Pons (tissue), 1 donor: ENCODE results near the gene TMEM178B.
A peak's percentile ranks its signal among the peaks of the same experiment; 100 is the strongest.
"Not testable (repeated sequence)": the region's sequence is repeated elsewhere in the genome, so short reads cannot be mapped to it uniquely, and the experiment has no call there.

Source experiments
- DNase-seq: peaks from one replicate; pipeline ENCODE4 v3.0.0-alpha.2; 2016; ENCODE audit warnings: low spot score

TMEM178B gene

DNA sequence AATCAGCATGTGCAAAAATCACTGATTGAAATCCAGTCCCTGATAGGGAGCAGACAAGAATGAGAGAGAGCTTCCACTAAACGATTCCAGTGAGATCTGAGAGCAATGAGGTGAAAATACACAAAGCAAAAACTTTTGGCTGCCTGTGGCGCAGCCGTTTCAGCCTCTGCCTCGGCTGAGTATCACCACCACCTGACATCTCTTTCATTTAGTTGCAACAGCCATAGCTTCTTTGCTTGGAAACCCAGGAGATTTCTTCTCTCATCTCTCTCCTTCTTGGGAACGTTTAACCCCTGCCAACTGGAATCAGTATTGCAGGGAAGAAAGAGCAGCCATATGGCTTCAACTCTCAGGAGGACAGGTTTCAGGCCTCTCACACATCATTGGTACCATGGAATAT is 240.0 kb downstream of the TMEM178B start:
- peak; percentile 6 for DNase-seq

DNA sequence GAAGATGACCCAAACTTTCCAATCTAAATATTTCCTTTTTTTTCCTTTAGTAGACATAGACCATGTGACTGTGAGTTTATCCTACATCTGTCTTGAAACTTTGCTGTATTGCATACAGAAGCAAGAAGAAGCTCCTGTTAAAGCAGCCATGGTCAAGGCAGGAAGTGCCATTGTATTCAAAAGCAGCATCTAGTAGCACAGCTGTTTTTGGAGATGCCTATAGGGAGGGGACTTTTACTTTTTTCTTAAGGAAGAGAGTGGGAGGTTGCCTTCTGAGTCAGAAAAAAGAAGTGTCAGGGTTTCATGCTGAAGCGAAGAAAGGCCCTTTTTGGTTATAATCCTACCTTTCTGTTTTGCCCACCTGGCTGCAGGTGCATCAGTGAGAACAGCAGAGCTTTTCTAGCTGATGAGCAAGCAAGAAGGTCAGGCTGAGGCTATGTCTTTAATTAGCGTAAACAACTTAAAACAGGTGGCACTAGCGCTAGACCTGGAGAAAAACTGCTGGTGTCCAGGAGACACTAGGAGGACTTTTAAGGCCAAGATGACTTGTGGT is 243.2 kb downstream of the TMEM178B start:
- no peak for DNase-seq

DNA sequence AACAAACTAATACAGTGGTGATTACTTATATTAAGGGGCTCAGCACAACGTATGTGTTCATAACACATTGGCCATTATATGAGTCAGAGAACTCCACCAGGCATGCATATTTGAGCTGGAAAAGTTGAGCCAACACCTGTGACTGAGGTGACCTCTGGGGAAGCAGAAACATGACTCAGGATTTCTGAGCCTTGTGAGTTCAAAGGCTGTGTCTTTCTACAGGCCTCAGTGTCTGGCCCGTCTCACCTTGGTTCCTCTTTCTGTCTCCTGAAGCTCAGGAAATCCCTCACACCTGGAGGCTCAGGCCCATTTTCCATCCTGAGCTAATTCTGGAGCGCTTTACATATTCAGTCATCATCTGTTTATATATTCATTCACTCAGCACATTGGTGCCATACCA is 246.4 kb downstream of the TMEM178B start:
- DNase-seq = no peak

DNA sequence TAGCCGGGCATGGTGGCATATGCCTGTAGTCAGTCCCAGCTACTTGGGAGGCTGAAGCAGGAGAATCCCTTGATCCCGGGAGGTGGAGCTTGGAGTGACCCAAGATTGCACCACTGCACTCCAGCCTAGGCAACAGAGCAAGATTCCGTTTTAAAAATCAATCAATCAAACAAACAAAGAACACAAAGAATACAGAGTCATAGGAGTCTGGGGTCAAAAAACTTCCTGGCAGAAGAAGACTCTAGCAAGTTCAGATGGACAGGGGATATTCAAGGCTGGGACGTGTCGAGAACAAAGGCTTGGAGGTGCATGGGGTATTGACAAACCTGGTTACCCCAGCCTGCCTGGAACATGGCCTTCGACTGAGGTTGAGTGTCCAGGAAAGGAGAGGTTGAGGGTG is 248.5 kb downstream of the TMEM178B start:
- no peak for DNase-seq

DNA sequence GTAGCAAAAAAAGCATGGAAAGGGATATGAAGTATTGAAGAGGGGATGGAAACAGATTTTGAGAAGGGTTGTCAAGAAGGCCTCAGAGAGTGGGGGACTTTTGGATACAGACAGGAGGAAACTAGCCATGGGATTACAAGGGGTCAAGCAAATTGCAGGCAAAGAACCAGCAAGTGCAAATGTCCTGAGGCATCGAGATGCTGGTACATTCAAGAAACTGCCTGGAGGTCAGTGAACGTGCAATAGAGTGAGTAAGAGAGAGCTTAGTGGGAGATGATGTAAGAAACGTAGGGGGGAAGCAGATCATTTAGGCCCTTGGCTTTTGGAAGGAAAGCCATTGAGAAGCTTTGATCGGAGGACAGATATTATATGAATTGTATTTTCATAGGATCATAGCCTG is 250.0 kb downstream of the TMEM178B start:
- DNase-seq = no peak

DNA sequence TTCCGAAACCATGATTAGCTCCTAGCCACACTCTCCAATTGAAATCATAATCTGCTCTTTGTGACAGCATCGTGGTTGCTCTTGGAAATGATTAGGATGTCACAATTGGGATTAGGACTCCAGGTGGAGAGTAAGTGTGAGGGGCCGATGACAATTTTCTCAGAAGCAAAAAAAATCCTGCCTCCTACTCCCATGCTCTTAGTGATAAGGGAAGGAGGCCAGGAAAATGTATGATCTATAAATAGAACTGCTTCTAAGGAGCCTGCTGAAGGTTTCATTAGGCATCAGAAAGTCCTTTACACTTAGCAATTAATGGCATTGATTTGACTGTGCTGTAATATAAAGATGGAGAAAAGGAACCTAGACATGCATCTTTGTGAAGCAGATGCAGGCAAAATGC is 251.0 kb downstream of the TMEM178B start:
- DNase-seq = no peak

DNA sequence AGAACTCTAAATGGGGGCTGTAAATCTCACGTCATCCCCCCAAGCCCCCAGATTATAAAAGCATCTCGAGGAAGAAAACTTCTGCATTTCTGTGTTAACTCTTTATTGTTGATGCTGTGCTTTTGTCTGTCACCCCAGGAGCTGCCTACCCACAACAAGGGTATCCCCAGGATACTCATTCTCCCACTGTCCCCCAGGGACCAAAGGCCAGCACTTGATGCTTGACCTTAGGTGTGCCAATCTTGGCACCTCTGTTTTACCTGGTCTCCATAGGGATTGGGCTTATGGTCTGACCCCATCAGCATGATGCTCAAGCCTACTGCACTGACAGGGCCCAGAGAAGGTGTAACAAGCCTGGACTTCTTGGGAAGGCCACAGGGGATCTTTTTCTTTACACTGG is 251.4 kb downstream of the TMEM178B start:
- no peak for DNase-seq

DNA sequence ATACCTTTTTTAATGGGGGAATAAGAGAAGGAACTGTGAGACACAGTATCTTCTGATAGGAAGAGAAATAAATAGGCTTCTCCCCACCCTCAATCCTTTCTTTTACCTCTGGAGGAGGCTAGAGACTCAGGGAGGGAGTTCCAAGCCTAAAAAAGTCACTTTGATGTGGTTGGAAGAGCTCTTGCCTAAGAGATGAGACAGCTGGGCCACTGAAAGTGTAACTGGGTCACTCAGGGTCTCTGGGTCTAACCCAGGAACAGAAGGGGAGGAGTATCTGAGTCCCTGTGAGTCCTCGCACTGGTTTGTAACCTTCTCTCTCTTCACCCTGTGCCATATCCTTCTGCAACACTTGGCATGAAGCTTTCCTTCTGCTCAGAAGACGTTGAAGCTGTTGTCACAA is 254.4 kb downstream of the TMEM178B start:
- DNase-seq = no peak

DNA sequence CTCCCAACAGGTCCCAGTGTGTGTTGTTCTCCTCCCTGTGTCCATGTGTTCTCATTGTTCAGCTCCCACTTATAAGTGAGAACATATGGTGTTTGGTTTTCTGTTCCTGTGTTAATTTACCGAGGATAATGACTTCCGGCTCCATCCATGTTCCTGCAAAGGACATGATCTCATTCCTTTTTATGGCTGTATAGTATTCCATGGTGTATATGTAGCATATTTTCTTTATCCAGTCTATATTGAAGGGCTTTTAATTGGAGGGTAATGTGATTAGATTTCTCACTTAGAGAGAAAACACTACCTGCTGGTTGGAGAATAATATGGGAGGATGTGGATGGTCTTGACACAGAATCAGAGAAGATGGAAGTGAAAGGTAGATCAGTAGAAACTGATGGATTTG is 256.4 kb downstream of the TMEM178B start:
- not testable (repeated sequence) for DNase-seq

DNA sequence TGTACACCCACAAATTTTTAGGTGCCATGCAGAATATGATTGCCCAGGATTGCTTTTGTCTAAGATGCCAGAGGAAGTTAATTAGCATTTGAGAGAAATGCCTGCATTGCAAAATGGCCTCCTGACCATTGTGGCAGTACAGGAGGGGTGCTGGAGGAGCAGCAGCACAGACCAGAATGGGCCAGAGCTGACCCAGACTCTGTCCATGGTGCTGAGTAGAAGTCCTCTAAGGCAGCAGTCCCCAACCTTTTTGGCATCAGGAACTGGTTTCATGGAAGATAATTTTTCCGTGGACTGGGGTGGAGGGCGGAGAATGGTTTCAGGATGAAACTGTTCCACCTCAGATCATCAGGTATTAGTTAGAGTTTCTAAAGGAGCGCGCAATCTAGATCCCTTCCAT is 259.6 kb downstream of the TMEM178B start:
- DNase-seq = no peak

DNA sequence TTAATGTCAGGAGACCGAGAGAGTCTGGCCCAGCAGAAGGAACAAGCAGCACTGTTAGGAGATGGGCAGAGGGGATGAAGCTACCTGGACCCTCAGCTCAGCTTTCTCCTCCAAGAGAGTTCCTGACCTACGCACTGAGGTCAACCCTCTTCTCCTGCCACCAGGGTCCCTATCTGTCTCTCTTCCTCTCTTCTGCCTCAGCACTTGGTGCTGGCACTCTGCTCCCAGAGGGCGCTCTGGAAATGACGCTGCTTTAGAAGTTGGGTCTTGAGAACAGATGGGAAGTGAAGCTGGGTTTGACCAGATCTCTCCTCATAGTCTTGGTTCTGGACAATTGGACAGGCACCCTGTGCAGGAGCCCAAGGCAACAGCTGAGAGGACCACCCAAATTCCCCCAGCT is 261.3 kb downstream of the TMEM178B start:
- DNase-seq = no peak

DNA sequence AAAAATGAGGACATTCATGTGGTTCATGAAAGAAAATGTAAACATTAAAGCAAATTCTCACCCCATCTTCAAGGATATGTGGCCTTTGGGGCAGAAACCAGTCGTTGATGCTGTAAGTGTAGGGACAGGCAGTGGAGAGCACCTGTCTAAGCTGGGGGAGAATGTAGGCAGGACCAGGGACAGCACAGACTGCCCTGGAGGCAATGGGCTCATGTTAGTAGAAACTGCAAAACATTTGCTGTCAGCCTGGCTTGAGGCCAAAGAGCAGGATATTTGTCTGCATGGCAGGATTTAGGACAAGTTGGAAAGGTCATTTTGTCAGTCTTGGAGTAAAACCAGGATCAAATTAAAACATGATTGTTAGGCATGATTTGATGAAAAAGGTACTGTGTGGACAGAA is 265.7 kb downstream of the TMEM178B start:
- no peak for DNase-seq

DNA sequence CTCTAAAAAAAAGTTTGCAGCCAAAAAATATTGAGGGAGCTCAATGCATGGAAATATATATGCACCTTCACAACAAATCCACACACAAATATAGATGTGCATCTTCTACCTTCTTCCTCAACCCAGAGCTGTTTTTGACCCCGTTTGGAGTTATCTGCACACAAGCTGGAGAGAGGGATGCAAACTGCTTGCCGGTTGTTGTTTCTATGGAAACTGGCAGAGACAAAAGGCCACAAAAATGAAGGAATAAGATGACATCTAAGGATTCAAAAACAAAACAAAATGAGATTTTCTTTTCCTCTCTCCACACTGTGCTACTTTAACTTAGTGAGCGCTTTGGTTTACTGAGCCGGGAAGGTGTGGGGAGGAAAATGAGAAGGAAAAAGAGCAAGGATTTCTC is 267.1 kb downstream of the TMEM178B start:
- DNase-seq = no peak

DNA sequence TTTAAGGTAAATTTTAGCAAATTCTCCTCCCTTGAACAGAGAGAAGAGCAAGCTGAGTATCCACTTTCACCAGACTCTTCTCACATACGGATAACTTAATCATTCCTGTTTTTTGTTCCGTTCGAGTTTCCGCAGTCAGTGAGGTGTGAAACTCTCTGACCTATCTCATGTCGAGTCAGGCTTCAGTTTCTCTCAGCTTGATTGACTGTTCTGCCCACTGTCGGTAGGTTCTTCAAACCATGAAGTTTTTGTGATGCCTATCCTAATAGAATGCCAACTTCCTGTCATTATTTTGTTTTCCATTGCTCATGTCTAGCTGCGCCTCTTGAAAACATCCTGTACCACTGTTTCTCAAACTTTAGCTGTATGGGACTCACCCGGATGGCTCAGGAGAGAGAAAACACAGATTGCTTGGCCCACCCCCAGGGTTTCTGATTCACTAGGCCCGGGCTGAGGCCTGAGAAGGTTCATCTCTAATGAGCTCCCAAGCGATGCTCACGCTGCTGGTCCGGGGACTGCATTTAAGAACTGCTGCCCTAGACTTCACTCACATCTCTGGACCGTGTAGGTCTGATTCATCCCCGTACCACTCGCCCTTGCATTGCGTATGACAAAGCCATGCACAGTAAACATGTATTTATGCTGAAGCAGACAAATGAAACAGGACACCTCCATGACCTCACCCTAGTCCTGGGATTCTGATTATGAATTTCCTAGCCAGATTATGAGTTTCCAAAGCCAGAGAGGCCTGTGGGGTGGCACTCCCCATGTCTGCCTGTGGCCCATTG is 269.0 kb downstream of the TMEM178B start:
- DNase-seq = no peak

DNA sequence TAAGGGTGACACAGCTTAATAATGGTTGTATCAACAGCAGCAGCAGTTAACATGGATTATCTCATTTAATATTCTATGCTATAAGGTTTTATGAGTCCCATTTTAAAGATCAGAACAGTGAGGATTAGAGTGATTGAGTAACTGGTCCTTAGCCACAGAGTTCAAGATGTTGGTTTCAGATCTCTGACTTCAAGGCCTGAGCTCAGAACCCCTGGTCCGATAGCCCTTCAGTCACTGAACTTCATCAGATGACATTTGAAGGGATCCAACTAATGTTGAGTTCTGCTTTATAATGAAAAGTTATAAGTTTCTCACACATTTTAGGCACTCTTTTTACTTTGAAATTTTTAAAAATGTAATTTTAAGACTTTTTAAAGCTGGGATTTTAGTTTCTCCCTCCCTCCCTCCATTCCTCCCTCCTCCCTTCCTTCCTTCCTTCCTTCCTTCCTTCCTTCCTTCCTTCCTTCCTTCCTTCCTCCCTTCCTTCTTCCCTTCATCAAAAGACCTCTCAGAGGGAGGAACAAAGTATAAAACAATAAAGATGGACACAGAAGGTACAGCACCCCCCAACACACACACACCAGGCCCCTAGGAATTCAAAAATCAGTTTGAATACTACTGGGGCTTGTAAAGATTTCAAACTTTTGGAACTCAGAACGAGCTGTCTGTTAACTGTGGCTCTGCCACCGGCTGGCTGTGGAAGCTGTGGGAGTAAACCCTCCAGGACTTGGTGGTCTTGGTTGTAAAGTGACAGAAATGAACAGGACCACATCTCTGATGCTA is 270.5 kb downstream of the TMEM178B start:
- DNase-seq = no peak

DNA sequence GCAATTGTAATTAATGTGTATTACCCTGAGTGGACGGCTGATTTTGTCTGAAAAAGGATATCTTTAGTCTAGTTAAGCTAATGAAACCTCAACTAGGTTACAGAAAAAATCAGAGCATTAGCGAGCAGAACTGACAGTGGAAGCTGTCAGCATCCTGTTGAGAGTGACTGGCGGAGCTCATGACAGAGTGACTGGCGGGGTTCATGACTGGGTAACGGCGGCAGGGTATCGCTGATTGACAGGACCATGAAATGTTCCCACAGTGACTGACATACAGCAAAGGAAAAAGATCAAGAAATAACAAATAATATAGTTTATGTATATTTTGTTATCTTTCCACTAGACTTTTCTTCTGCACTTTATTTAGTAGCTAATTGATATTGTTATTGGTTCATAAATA is 274.9 kb downstream of the TMEM178B start:
- DNase-seq = no peak

DNA sequence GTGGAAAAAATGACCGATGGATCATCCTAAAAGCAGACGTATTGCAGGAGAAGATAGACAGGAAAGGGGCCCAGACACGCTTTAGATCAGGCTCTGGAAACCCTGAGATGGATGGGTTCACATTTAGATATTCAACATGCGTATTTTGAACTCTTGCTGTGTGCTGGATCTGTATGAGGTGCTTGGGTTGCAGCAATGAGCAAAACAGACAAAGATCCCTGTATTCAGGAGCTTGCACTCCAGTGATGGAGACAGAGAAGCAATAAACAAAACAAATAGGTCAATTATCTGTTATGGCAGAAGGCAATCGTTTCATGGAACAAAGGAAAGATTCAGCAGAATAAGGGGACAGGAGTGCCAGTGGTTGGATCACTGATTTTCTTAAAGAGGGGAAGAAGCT is 275.5 kb downstream of the TMEM178B start:
- DNase-seq = no peak

DNA sequence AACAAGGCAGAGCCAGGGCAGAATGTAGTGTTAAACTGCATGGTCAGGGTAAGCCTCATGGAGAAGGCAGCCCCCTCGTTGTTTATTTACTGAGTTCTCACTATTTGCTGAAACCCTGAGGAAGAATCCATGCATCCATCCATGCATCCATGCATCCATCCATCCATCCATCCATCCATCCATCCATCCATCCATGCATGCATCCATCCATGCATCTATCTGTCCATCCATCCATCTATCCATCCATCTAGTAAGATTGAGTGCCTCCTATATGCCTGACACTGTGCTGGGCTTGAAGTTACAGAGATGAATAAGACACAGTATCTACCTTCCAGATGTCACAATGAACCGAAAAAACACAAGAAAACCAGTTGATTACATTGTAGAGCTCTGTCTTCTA is 275.9 kb downstream of the TMEM178B start:
- no peak for DNase-seq

DNA sequence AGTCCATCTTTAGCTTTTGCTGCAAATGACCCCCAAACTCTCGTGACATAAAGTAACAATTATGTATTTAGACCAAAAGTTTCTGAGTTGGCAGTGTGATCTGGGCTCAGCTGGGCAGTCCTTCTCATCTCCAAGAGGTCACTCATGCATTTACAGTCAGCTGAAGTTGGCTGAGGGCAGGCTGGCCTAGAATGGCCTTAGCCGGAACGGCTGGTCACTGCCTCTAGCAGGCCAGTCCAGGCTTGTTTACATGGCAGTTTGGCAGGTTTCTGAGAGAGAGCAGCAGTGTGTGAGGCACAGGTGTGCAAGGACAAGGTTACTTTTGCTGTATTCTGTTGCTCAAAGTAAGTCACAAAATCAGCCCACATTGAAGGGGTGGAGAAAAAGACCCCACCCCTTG is 277.3 kb downstream of the TMEM178B start:
- no peak for DNase-seq

DNA sequence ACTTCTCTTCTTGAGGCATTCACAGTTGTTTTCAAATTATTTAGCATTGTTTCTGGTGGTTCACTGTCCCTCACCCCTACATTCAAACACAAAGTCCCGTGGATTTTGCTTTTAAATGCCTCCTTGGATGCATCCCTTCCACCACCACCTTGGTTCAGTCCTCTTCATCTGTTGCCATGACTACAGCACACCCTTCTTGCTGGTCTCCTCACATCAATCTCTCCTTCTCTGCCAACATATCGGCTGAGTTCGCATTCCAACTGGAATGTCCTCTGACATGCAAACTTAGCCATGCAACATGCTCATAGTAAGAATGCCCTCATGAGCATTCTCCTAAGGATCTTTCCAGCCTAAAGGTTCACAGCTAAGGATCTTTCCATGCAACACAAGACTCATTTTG is 279.1 kb downstream of the TMEM178B start:
- DNase-seq = no peak

DNA sequence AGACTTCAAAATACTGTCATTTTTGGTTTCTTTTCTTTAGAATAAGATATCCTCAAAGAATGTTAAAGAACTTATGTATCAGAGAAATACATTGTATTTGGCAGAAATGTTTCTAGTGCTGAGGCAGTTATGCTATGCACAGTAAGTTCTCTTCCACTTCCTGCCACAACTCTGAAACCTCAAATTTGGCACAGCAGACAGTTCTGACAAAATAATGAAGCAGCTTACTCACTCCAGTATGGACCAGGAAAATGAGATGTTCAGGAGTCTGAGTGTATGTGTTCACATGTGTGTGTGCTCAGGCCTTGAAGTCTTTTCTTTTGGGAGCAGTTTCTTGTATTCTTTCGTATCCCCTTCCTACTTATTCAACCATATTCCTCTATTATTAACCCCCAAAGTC is 280.4 kb downstream of the TMEM178B start:
- DNase-seq = peak; percentile 17

DNA sequence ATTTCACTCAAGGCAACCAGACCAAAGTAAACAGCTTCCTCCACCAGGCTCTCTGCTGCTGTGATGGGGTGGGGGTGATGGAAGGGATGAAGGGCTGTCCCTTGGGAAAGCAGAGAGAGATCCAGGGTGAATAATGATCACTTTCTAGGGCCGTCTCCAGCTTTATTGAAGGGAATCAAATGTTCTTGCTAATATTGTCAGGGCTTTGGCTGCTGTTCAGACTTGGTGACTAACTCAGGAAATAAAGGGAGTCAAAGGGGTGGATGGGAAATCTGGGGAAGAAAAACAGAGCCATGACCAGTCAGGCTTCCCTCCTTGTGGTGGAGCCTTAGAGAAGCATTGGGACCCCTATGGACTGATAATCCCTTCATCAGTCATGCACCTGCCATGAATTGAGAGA is 281.2 kb downstream of the TMEM178B start:
- DNase-seq = peak; percentile 55

DNA sequence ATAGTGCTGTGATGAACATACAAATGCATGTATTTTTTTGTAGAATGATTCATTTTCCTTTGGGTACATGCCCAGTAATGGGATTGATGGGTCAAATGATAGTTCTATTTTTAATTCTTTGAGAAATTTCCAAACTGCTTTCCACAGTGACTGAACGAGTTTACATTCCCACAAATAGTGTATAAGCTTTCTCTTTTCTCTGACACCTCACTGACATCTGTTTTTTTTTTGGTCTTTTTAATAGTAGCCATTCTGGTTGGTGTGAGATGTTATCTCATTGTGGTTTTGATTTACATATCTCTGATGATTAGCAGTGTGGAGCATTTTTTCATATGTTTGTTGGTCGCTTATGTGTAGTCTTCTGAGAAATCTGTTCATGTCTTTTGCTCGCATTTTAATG is 282.3 kb downstream of the TMEM178B start:
- no peak for DNase-seq
